Activated naive CD4-positive, alpha-beta T cell treated with anti-CD3 and anti-CD28 coated beads for 36 hours (primary cell): ENCODE data around the gene MON1B. TPM values are rescaled to one million over a fixed set of nuclear protein-coding genes. Genes with fewer than 3 reads are reported as not detected.

Experiments
- total RNA-seq, 2 experiments: library from RNA; stranded (reverse); gene quantifications; one replicate each; pipeline ENCODE4 v1.2.3, GENCODE V29; 2021

MON1B gene
- total RNA-seq, 2 experiments from 2014 or later = 69.6 to 71.0 TPM

Other genes starting within 250 kb of the MON1B start
- 1 to 10 TPM; 3.3 to 3.7 TPM for gene SYCE1L, start 8.2 kb downstream of the MON1B start, total RNA-seq
- not detected for gene ADAMTS18, start 243.8 kb downstream of the MON1B start, total RNA-seq